Fibroblast of skin of scalp (primary cell): Measurements from ENCODE around the gene SNRNP35.
"Not testable (repeated sequence)": the region's sequence is repeated elsewhere in the genome, so short reads cannot be mapped to it uniquely, and the experiment has no call there.

Experiments
- DNase-seq: peaks from one replicate; pipeline ENCODE4 v3.0.0-alpha.2; 2013

The SNRNP35 gene

GRCh38 chr12:123489580-123489979 lies 31.6 kb downstream of the SNRNP35 start:
- no peak for DNase-seq

- DNase-seq: no peak
Observed at GRCh38 chr12:123490089-123490488, 32.1 kb downstream of the SNRNP35 start.

GRCh38 chr12:123491056-123491455 lies 33.1 kb downstream of the SNRNP35 start:
- DNase-seq: no peak

- no peak for DNase-seq
Observed at GRCh38 chr12:123491481-123491880, 33.5 kb downstream of the SNRNP35 start.

GRCh38 chr12:123492339-123493039 lies 34.5 kb downstream of the SNRNP35 start:
- DNase-seq: not testable (repeated sequence)

GRCh38 chr12:123494124-123494851 lies 36.3 kb downstream of the SNRNP35 start:
- no peak for DNase-seq

GRCh38 chr12:123497065-123497464 lies 39.1 kb downstream of the SNRNP35 start:
- no peak for DNase-seq

GRCh38 chr12:123498126-123498825 lies 40.3 kb downstream of the SNRNP35 start:
- DNase-seq: no peak

- DNase-seq: no peak
Observed at GRCh38 chr12:123499332-123499731, 41.4 kb downstream of the SNRNP35 start.

GRCh38 chr12:123502163-123502704 lies 44.3 kb downstream of the SNRNP35 start:
- no peak for DNase-seq

- no peak for DNase-seq
Observed at GRCh38 chr12:123506059-123506842, 48.3 kb downstream of the SNRNP35 start.

GRCh38 chr12:123506843-123507236 lies 48.9 kb downstream of the SNRNP35 start:
- no peak for DNase-seq

GRCh38 chr12:123512838-123513665 lies 55.1 kb downstream of the SNRNP35 start:
- no peak for DNase-seq

- no peak for DNase-seq
Observed at GRCh38 chr12:123513805-123514204, 55.9 kb downstream of the SNRNP35 start.

- not testable (repeated sequence) for DNase-seq
Observed at GRCh38 chr12:123514582-123515221, 56.8 kb downstream of the SNRNP35 start.

GRCh38 chr12:123516216-123516780 lies 58.4 kb downstream of the SNRNP35 start:
- DNase-seq: no peak
